Measurements from ENCODE around the gene SLC51A.
"Not testable (repeated sequence)": the region's sequence is repeated elsewhere in the genome, so short reads cannot be mapped to it uniquely, and the experiment has no call there.

Gene SLC51A

GRCh38 chr3:196198081-196198675 lies 18.2 kb upstream of the SLC51A start:
- TF ChIP-seq CTCF (IDR thresholded peaks at IDR 0.05; ENCODE audit: extremely low read depth, insufficient read depth, missing control alignments): no peak
- no peak for DNase-seq (ENCODE audit: low spot score)
- in situ Hi-C loops (cut with MboI; ENCODE audit: low pct_unique_long_range_greater_than_20kb, low sequenced_read_pairs, unreplicated experiment): loop anchor here (10.0 kb wide), 1 partner anchor 123 kb away; no protein-coding TSS in a partner anchor

DNA sequence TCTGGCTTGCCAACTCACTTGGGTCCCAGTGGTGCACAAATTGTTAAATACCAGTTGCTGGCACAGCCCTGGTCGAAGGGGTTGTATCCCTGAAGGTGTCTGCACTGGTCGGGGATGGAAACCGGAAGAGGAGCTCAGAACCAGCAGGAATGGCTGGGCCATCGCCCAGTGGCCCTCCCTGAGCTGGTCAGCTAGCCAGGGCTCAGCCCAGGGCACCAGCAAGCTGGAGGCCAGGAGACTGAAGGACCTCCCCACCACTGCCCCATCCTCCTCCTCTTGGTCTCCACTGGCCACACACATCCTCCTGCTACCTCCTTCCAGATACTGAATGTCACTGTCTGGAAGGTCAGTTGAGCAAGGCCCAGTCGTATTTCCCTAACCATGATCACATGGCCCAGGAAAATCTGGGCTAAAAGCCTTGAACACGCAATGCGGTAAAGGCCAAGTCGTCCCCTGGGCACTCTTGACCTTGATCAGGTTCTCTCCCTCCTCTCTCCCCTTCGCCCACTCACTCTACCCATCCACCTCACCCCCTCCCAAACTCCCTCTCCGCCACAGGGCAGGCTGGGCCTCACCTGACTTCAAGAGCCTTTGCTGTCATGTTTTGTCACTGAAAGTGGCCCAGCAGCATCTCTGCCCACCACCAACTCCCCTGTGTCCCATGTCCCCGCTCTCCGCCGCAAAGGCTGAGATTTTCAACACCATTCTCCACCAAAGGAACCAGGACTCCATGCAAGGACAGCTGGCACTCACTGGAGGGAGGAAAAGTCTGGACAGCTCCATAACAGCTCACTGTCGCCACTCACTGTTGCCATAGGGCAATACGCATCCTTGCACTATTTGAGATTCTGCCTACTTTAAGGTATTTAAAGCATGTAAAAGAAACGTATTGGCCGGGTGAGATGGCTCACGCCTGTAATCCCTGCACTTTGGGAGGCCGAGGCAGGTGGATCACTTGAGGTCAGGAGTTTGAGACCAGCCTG lies 17.3 kb upstream of the SLC51A start:
- in situ Hi-C loops (cut with MboI; ENCODE audit: low pct_unique_long_range_greater_than_20kb, low sequenced_read_pairs, unreplicated experiment): loop anchor here (10.0 kb wide), 1 partner anchor 124 kb away; no protein-coding TSS in a partner anchor
- DNase-seq (ENCODE audit: low spot score): no peak
- TF ChIP-seq CTCF (IDR thresholded peaks at IDR 0.05; ENCODE audit: extremely low read depth, insufficient read depth, missing control alignments): peak; percentile 33

DNA sequence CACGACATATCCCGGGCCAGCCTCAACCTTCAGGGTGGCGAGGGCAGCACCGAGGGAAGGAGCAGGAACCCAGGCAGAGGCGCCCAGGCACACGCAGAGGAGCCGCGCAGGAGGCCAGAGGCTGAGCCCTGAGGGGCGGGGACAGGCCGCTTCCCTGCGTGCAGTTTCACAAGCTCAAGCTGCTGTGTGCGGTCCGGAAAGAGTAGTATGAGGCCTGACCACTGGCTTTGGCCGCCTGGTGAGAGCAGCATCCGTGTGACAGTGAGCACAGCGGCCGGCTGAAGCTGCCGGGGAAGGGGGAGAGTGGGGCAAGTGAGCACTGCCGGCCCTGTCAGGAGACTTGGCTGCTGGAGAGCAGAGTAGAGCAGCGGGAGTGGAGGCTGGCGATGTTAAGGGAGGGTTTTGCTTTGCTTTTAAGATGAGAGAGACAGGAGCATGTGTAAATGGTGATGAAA lies 13.8 kb upstream of the SLC51A start:
- TF ChIP-seq CTCF (IDR thresholded peaks at IDR 0.05; ENCODE audit: extremely low read depth, insufficient read depth, missing control alignments): no peak
- in situ Hi-C loops (cut with MboI; ENCODE audit: low pct_unique_long_range_greater_than_20kb, low sequenced_read_pairs, unreplicated experiment): no loop called here
- no peak for DNase-seq (ENCODE audit: low spot score)

DNA sequence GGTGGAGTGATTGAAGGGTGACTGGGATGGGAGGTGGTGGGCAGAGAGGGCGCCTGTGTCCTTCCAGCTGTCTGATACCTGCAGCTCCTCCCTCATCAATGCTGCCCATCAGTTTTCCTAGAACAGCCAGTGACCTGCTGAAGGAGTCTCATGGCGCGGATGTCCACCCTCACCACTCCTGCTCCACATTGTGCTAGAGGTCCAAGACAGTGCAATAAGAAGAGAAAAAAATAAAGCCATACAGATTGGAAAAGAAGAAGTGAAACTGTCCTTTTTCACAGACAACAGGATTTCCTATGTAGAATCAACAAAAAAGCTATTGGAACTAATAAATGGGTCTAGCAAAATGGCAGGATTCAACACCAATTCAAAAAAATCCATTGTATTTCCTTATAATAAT lies 12.5 kb upstream of the SLC51A start:
- in situ Hi-C loops (cut with MboI; ENCODE audit: low pct_unique_long_range_greater_than_20kb, low sequenced_read_pairs, unreplicated experiment): no loop called here
- TF ChIP-seq CTCF (IDR thresholded peaks at IDR 0.05; ENCODE audit: extremely low read depth, insufficient read depth, missing control alignments): no peak
- no peak for DNase-seq (ENCODE audit: low spot score)

GRCh38 chr3:196205442-196206205 lies 10.7 kb upstream of the SLC51A start:
- in situ Hi-C loops (cut with MboI; ENCODE audit: low pct_unique_long_range_greater_than_20kb, low sequenced_read_pairs, unreplicated experiment); DNase-seq (ENCODE audit: low spot score): not testable (repeated sequence)

DNA sequence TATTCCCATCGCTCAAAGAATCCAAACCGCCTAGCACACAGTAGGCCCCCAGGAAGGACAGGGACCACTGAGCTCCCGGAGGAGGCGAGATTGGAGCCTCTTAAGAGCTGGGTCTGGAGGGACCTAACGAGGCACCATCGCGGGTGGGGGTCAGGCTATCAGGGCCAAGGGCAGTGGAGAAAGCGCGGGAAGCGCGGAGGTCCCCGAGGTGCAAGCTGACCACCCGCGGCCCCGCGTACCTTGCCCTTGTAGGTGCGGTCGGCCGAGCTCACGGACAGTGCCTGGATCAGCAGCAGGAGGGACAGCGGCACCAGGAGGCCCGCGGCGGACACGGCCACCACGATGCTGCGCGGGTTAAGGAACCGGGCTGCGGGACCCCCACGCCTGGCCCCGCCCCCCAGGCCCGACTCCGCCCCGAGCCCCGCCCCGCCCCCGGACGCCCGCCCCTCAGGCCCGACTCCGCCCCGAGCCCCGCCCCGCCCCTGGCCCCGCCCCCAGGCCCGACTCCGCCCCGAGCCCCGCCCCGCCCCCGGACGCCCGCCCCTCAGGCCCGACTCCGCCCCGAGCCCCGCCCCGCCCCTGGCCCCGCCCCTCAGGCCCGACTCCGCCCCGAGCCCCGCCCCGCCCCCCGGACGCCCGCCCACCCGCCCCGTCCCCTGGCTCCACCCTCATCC lies 9.0 kb upstream of the SLC51A start:
- peak; percentile 64 for DNase-seq (ENCODE audit: low spot score)
- in situ Hi-C loops (cut with MboI; ENCODE audit: low pct_unique_long_range_greater_than_20kb, low sequenced_read_pairs, unreplicated experiment): no loop called here
- TF ChIP-seq CTCF (IDR thresholded peaks at IDR 0.05; ENCODE audit: extremely low read depth, insufficient read depth, missing control alignments): no peak

Data from GM13977 (cell line).